G401 (cell line): ENCODE measurements around the gene KCNK3. TPM values are rescaled to one million over a fixed set of nuclear protein-coding genes. Genes with fewer than 3 reads are reported as not detected.
"Not testable (repeated sequence)": the region's sequence is repeated elsewhere in the genome, so short reads cannot be mapped to it uniquely, and the experiment has no call there.

ENCODE experiments used
- DNase-seq: peaks from one replicate; pipeline ENCODE4 v3.0.0-alpha.2; 2015; ENCODE audit warnings: low spot score
- in situ Hi-C: cut with HindIII; loops from 2 replicates; pipeline ENCODE4 v1.10.0; 2016; ENCODE audit warnings: low sequenced_read_pairs, mixed read lengths
- total RNA-seq: library from RNA; depleted of rRNA; stranded (reverse); fragments of >200 nt; shearing (Covaris generic); gene quantifications from 2 replicates; pipeline ENCODE4 v1.2.3, GENCODE V29; 2014

KCNK3 gene
- total RNA-seq, 1 experiment from 2014 or later = not detected

DNA sequence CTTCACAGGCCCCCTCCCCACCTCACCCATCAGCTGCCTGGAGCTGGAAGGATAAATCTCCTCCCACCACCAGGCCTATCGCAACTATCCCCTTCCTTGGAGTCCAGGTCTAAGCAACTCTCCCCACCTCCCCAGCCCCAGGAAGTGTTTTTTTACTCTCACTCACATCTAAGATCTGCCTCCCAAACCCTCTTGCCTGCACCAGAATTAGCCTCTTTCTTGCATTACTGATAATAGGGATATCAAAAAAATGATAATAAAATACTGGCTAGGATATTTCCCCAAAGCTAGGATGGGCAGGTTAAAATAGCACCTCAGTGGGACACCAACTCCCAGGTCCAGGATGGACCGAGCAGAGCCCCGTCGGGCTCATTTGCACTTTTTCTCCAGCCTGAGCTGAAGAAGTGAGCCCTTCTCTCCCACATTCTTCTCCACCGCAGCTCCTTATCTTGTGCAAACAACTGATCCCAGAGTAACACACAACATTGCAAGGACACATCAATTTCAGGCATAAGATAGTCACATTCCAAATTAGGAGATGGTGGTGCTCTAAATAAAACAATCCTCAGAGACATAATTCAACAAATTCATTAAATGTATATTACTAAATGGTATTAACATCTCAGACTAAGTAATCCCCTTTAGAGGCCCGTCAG lies 33.7 kb upstream of the KCNK3 start:
- DNase-seq = no peak
- in situ Hi-C loops = no loop called here

DNA sequence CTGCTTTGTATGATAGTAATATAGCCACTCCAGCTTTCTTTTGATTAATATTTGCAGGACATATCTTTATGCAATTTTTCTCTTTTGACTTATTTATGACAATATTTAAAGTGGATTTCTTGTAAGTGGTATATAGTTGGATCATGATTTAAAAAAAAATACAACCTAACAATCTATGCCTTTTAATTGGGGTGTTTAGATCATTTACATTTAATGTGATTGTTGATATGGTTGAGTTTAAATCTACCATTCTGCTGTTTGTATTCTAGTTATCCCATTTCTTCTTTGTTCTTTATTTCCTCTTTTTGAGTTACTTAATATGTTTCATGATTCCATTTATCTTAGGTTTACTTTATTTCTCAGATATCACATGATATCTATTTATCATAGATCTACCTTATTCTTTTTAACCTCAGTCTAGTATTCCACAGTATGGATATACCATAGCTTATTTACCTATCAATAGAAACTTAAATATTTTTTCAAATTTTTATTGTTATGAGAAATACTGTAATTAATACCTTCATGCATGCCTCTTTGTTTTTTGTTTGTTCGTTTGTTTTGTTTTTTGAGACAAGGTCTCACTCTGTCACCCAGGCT lies 32.1 kb upstream of the KCNK3 start:
- no peak for DNase-seq
- in situ Hi-C loops = no loop called here

DNA sequence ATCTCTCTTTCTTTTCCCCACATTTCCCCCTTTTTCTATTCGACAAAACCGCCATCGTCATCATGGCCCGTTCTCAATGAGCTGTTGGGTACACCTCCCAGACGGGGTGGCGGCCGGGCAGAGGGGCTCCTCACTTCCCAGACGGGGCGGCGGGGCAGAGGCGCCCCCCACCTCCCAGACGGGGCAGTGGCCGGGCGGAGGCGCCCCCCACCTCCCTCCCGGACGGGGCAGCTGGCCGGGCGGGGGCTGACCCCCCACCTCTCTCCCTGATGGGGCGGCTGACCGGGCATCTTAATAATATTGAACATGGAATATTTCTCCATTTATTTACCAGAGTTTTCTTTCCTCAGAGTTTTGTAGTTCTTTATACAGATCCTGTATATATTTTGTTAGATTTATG lies 27.2 kb upstream of the KCNK3 start:
- in situ Hi-C loops, DNase-seq: not testable (repeated sequence)

DNA sequence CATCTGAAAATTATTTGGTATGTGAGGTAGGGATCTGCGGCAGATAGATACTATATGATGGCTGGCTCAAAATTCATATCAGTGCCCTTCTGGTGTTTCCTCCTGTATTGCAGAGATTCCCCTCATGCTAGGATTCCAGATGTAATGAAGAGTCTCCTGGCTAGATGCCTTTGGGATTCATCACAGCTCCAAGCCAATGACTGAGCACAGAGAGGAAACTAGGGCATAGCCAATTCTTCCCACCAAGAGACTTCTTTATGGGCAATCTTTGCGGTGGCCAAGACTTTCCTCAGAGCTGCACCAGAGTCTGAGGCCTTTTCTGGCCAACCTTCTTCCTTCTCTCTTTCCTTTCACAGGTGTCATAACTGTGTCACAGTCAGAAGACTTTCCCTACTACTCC lies 25.9 kb upstream of the KCNK3 start:
- no peak for DNase-seq
- in situ Hi-C loops = no loop called here

DNA sequence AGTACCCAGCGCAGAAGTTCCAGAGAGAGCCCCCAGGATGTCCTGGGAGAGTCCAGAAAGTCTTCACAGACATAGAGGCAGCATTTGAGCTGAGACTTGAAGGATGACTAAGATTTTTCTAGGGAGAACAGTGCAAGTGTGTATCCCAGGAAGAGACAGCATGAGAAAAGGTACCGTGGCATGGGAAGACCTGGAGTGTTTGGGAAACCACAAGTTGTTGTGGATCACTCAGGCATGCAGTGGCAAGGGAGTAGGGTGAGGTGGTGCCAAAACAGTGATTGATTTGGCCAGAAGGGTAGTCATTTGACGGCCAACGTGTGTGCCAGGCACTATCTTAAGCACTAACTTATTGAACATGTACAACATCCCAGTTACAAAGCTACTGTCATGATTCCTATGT lies 24.5 kb upstream of the KCNK3 start:
- in situ Hi-C loops = no loop called here
- DNase-seq = no peak

DNA sequence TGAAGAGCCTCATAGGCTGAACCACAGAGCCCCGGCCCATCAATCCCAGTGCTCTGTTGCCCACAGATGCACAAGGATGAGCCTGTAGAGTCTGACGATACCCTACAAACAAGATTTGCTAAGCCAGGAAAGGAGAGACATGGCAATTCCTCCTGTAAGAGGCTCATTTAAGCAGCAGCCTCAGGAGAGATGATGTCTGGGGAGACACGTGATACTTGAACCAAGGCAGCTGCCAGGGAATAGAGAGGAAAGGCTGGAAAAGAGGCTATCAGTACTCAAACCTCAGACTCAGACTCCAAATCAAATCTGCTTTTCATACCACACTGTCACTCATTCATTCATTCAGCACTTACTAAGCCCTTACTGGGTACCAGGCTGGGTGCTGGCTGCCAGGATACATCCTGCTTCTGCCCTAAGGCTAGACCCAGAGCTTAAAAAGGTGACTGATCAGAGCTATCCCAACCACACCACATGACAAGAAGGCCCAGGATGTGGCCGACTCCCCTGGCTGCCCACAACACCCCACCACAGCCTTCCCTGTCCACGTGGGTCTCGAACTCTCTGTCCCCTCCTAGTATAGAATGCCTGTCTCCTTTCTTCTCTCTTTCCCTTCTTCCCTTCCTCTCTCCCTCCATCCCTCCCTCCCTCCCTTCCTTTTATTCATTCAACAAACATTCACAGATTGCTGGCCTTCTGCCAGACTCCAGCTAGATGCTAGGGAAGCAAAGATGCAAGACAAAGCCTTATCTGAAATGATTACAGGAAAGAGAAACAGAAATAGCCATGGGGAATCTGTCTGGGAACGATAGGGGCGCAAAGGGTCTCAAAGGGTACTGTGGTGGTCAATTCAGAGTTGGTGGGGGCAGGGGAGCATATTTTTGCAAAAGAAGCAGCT lies 23.4 kb upstream of the KCNK3 start:
- DNase-seq = no peak
- in situ Hi-C loops = no loop called here

DNA sequence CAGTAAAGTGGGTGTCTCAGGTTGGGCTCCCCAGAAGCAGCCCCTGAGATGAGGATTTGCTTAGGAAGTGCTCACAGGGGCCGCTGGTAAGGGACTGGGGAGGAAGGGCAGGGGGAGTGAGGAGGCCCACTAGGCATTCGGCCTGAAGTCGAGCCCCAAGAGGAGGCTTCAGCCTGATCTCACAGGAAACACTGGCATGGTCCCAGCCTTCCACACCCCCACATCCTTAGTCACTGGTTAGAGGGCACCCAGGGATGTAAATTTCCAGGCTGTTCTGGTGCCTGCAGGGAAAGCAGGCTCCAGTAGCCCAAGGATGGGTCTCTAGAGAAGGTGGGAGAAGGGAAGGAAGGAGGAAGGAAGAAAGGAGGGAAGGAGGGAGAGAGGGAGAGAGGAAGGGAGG lies 22.4 kb upstream of the KCNK3 start:
- DNase-seq = no peak
- in situ Hi-C loops = no loop called here

DNA sequence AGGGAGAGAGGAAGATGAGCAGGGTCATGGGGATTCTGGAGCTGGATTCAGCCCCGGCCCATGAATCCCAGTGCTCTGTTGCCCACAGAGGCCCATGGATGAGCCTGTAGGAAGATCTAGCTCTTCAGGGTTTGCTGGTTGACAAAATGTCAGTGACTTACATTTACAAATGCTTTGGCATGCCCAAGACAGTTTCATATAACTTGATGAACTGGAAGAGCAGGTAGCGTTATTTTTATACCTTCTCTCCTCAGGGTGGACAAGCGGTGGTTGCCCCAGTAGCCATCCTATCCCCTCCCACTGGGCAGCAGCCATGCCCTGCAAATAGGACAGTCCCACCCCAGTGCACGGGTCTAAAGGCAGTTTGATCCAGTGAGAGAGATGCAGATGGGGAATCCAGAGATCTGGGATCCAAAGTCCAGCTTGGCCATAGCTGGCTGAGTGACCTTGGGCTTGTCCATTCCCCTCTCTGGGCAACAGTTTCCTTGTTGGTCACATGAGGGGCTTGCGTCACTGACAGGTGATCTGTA lies 21.5 kb upstream of the KCNK3 start:
- no peak for DNase-seq
- in situ Hi-C loops = no loop called here

DNA sequence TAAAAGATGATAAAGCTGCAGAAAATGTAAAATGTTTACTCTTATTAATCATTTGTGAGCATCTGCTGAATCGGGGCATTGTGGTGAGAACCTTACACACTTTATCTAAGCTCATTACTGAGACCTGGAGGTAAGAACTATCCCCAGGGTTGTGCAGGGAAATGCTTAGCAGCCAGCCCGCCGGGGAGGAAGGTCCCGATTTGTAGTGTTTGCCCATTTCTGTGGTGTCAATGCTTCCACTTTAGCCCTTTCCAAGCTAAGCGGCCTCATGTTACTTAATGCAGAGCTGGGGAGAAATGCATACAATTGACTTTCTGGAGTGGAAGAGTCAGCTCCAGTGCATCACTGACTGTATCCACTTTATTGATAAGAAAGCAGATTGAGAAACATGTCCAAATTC lies 20.8 kb upstream of the KCNK3 start:
- no peak for DNase-seq
- in situ Hi-C loops = no loop called here

DNA sequence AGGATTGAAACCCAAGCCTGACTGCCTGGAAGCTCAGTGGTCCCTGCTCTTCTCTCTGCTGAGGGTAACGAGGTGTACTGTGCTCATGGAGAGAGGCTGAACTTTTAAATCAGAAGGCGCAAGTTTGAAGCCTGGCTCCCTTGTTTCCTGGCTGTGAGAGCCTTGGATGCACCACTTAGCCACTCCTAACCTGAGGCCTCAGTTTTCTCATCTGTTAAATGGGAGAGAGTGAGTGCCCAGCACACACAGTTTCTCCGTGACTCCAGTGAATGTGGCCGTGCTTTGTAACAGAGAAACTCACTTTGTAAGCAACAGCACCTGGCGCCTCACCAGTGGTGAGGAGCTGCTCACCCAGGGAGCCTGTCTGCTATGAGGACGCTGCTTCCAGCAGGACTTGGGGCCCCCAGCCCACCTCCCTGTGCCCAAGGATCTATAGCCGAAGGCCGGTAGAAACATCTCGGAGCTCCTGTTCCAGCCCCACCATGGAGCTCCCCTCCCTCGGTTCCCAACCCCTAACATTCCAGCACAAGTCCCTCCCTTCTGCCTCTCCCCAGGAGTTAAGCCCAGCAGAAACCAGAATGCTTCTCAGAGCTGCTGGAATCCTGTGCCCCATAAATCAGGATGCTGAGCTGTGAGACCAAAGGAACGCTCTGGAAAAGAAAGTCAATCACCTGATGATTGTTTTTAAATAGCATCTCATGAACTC lies 20.3 kb upstream of the KCNK3 start:
- in situ Hi-C loops = no loop called here

DNA sequence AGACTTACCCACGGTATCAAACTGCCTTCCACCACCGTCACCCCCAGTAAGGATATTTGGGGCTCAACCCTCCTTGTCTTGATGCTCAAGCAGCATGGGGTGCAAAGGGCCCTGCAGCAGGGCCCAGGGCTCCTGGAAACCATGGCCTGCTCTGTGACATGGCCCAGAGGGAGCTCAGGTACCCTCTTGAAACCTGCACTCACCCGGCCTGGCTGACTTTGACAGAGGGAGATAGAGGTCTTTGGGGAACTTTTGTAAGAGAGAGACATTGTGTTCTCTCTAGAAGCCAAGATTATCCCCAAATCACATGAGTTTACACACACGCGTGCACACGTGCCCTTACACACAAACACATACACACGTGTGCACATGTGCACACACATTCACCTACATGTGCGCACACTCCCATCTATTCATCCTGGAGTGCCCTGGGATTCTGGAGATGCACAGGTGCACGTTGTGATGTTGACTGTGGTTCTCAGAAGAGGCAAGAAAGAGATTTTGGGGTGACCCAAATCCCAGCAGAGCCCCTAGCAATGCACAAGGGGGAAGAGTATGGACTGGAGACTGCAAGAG lies 19.6 kb upstream of the KCNK3 start:
- no peak for DNase-seq
- in situ Hi-C loops = no loop called here

More for the DNA sequence above, 20.3 kb upstream of the KCNK3 start:
- no peak for DNase-seq

DNA sequence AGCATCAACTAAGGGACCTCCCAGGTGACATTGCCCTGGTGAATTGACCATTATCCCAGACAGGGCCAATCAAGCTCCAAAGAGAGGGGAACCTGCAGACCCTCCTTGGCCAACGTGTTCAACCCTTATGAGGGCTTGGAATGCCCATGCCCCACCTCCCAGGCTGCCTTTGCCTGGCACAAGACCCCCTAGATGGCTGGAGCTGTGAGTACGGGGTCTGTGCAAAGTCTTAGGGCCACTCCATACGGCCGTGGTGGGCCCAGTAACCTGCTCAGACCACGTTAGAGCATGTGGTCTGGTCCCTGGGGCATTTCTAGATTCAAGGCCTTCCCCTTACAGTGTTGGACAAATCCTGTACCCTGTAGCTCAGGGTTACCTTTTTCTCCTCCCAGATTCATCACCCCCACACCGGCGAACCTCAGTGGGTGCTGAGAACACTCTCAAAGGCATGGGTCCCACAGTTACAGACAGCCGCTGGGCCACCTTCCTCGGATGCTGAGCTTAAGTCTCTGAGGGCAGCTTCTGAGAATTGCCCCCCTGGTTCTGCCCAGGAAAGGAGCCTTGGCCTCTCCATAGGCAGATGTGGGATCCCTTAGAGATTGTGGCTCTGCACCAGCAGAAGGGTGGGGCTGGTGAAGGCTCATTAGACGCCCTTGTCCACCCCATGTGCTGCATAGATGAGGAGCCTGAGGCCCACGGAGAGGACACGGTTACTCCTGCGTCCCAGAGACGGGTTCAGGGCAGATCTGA lies 18.3 kb upstream of the KCNK3 start:
- no peak for DNase-seq
- in situ Hi-C loops = no loop called here

DNA sequence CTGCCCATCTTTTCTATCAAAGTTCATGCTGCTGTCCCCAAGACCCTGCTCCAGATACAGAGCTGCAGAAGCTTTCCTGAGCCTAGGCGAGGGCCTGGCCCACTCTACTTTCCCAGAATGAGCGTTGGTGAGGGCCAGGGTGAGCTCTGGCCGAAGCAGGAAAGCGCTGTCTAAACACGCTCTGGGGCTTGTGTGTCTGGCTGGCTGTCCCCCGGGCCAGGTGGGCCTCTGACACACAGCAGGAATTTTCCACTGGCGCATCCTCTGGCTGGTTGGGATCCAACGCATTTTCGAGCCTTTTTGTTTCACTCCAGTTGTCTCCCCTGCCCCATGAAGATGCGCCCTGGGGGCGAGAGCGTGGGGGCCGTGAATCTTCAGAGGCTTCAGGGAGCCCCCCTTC lies 17.8 kb upstream of the KCNK3 start:
- in situ Hi-C loops = no loop called here
- no peak for DNase-seq

DNA sequence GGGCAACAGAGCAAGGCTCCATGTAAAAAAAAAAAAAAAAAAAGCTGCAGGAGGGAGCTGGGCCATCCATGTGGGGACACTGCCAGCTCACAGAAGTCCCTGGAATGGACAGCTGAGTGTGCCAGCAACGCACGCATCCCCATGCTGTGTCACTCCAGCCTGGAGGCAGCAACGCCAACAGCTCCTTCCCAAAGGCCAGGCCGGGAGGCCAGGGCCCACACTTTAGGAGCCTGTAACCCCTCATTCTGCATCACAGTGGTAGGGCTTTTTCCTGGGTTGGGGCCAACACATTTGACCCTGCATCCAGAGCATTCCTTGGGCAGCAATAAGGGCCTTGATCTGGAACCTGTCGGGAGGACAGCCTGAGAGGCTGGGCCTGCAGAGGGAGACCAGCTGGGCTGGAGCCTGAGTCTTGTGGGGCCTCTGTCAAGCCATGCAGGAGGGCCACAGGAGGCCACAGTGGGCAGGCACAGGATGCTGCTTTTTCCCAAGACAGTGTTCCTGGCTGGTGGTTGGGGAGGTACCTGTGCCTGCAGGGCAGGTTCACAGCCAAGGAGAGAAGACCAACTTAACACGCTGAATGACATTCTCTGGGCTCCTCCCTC lies 16.8 kb upstream of the KCNK3 start:
- in situ Hi-C loops = no loop called here
- peak; percentile 76 for DNase-seq

DNA sequence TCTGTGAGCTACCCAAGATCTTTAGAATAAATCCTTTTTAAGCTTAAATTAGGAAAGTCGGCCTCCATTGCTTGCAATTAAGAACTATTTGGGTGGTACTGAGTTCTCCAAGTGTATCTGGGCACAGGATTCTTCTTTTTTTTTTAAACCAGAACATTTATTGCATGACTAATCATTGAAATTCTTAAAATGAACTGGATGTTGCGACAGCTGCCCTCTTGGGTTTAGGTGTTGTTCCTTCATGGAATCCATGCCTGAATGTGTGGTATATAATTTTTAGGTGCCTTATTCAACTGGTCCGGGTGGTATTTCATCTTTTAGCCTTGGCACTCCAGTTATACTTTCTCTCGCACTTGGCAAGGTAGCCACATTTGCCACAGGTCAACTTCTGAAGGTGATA lies 14.5 kb upstream of the KCNK3 start:
- in situ Hi-C loops = no loop called here

DNA sequence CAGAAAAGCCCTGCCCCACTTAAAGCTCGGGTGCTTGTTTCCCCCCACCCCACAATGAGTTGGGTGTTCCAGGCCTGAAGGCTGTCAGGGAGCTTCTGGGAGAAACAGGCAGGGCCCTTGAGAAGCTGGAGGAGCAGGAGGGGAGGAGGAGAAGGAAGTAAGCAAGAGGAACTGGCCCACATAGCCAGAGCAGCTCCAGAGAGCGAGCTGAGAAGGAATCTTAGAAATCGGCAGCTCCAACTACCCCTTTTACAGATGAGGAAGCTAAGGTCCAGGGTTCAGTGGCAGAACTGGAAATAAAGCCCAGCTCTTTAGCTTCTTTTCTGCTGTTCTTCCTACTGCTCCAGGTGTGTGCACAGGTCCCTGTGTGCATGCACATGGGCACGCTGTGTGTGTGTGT lies 12.7 kb upstream of the KCNK3 start:
- DNase-seq = no peak
- in situ Hi-C loops = no loop called here

More for the DNA sequence above, 14.5 kb upstream of the KCNK3 start:
- no peak for DNase-seq

DNA sequence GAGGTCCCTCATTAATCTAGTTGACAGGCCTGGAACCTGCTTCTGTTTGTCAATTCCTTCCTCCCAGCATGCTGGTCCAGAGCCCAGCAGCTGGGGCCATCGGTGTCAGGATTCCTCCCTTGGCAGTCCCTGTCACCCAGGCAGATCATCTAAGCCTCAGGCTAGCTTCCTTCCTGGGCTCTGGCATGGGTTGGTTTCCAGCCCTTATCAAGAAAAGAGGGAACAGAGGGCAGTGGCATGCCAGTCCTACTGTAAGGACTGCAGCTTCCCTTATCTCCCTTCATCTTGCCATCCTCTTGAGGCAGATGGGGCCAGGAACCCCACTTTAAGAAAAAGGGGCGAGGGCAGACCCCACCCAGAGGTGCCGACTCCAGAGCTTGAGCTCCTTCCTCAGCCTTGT lies 10.9 kb upstream of the KCNK3 start:
- in situ Hi-C loops = no loop called here
- no peak for DNase-seq

DNA sequence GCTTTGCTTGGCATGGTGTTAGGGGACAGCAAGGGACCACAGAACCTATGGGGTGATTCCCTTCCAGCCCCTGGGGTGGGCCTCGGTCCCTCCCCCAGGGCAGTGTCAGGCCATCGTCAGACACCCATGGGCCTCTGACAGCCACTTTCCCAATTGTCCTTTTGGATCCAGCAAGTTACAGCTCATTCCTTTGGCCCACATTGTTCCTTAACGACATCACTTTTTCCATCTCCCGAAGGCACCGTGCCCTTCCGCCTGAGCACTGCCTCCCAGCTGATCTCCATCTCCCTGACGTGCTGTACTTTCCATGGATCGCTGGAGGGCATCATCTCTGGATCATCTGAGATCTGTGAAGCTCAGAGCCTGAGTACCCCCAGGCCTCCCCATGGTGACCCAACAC lies 10.4 kb upstream of the KCNK3 start:
- DNase-seq = no peak
- in situ Hi-C loops = no loop called here
